ENCODE results near the gene CIT. TPM values are rescaled to one million over a fixed set of nuclear protein-coding genes. Genes with fewer than 3 reads are reported as not detected.

Gene CIT
- total and polyA plus RNA-seq, 4 donors = 0.31 to 24.7 (median 1.8) TPM

- Histone ChIP-seq H3K27me3 (ENCODE audit: control insufficient read depth in 4 of 4, insufficient read depth in 4 of 4, low read length in 3 of 4) (no peaks in the 10 kb centered on the region), H3K4me1 (ENCODE audit: control insufficient read depth in 4 of 4, insufficient read depth in 4 of 4, low read length in 3 of 4) (peaks cover 0 to 3% (median 0%) of the 10 kb centered on the region in 4 donors), H3K36me3 (ENCODE audit: control insufficient read depth in 4 of 4, insufficient read depth in 3 of 4, low read depth in 1 of 4, low read length in 3 of 4) (no peaks in the 10 kb centered on the region), H3K4me3 (ENCODE audit: low read depth in 1 of 3, low read length in 3 of 3) (no peak overlapping the region), H3K27ac (ENCODE audit: low read depth in 1 of 2, low read length in 2 of 2) (no peak overlapping the region), H3K9ac (ENCODE audit: low read depth in 1 of 2, low read length in 2 of 2) (no peak overlapping the region), H3K9me3 (ENCODE audit: control insufficient read depth in 4 of 4, low read length in 3 of 4) (no peaks in the 10 kb centered on the region)
- 92% methylated on average over 6 of the region's 6 CpGs for WGBS
- DNase-seq (ENCODE audit: low spot score) = no peak
- TF ChIP-seq EGR1 (IDR thresholded peaks at IDR 0.05; ENCODE audit: low read depth in 2 of 2) (no peak), JUND (IDR thresholded peaks at IDR 0.05) (no peak), ZBTB33 (IDR thresholded peaks at IDR 0.05) (no peak), GABPA (IDR thresholded peaks at IDR 0.05 in 1 of 2, conservative IDR thresholded peaks at IDR 0.05 in 1 of 2) (no peak), NR2F2 (IDR thresholded peaks at IDR 0.05) (no peak), ATF3 (IDR thresholded peaks at IDR 0.05) (no peak), FOXA1 (IDR thresholded peaks at IDR 0.05) (no peak), HNF4A (conservative IDR thresholded peaks at IDR 0.05) (no peak)
These were observed 183.0 kb downstream of the CIT start for GRCh38 chr12:119694111-119694510.

- no peak overlapping the region for H3K27ac ChIP-seq (ENCODE audit: low read depth in 1 of 2, low read length in 2 of 2)
- no peak overlapping the region for H3K4me3 ChIP-seq (ENCODE audit: low read depth in 1 of 3, low read length in 3 of 3)
- H3K27me3 ChIP-seq (ENCODE audit: control insufficient read depth in 4 of 4, insufficient read depth in 4 of 4, low read length in 3 of 4) = no peaks in the 10 kb centered on the region
- H3K4me1 ChIP-seq (ENCODE audit: control insufficient read depth in 4 of 4, insufficient read depth in 4 of 4, low read length in 3 of 4) = peaks cover 0 to 4% (median 0%) of the 10 kb centered on the region in 4 donors
- H3K9ac ChIP-seq (ENCODE audit: low read depth in 1 of 2, low read length in 2 of 2) = no peak overlapping the region
- no peak for DNase-seq (ENCODE audit: low spot score)
- WGBS = 76% methylated on average over 1 of the region's 1 CpG
- no peaks in the 10 kb centered on the region for H3K36me3 ChIP-seq (ENCODE audit: control insufficient read depth in 4 of 4, insufficient read depth in 3 of 4, low read depth in 1 of 4, low read length in 3 of 4)
- no peaks in the 10 kb centered on the region for H3K9me3 ChIP-seq (ENCODE audit: control insufficient read depth in 4 of 4, low read length in 3 of 4)
- TF ChIP-seq HNF4A (conservative IDR thresholded peaks at IDR 0.05) = no peak
- TF ChIP-seq GABPA (IDR thresholded peaks at IDR 0.05 in 1 of 2, conservative IDR thresholded peaks at IDR 0.05 in 1 of 2) = no peak
- TF ChIP-seq YY1 (IDR thresholded peaks at IDR 0.05) = no peak
- no peak for TF ChIP-seq RAD21 (IDR thresholded peaks at IDR 0.05)
- TF ChIP-seq NR2F2 (IDR thresholded peaks at IDR 0.05) = no peak
- no peak for TF ChIP-seq ZBTB33 (IDR thresholded peaks at IDR 0.05)
- no peak for TF ChIP-seq MAX (IDR thresholded peaks at IDR 0.05)
These were observed 183.6 kb downstream of the CIT start for GRCh38 chr12:119693511-119693910.

- H3K27ac ChIP-seq (ENCODE audit: low read depth in 1 of 2, low read length in 2 of 2) = no peak overlapping the region
- WGBS = 60% methylated on average over 6 of the region's 6 CpGs
- no peak for TF ChIP-seq ZBTB33 (IDR thresholded peaks at IDR 0.05)
- TF ChIP-seq ATF3 (IDR thresholded peaks at IDR 0.05) = no peak
- no peak for TF ChIP-seq RAD21 (IDR thresholded peaks at IDR 0.05)
- no peak for TF ChIP-seq TAF1 (conservative IDR thresholded peaks at IDR 0.05)
- no peak for TF ChIP-seq RXRA (IDR thresholded peaks at IDR 0.05)
- TF ChIP-seq CTCF (IDR thresholded peaks at IDR 0.05; ENCODE audit: low read depth, low read length, missing input control) = no peak
- TF ChIP-seq YY1 (IDR thresholded peaks at IDR 0.05) = no peak
- peak; percentile 77 for TF ChIP-seq NR2F2 (IDR thresholded peaks at IDR 0.05)
- no peak for TF ChIP-seq HNF4G (IDR thresholded peaks at IDR 0.05)
- no peak overlapping the region for H3K9ac ChIP-seq (ENCODE audit: low read depth in 1 of 2, low read length in 2 of 2)
- H3K4me1 ChIP-seq (ENCODE audit: control insufficient read depth in 4 of 4, insufficient read depth in 4 of 4, low read length in 3 of 4) = peaks cover 0 to 9% (median 0%) of the 10 kb centered on the region in 4 donors
- no peak overlapping the region for H3K4me3 ChIP-seq (ENCODE audit: low read depth in 1 of 3, low read length in 3 of 3)
- DNase-seq (ENCODE audit: low spot score) = no peak
- H3K27me3 ChIP-seq (ENCODE audit: control insufficient read depth in 4 of 4, insufficient read depth in 4 of 4, low read length in 3 of 4) = no peaks in the 10 kb centered on the region
- no peaks in the 10 kb centered on the region for H3K9me3 ChIP-seq (ENCODE audit: control insufficient read depth in 4 of 4, low read length in 3 of 4)
- no peaks in the 10 kb centered on the region for H3K36me3 ChIP-seq (ENCODE audit: control insufficient read depth in 4 of 4, insufficient read depth in 3 of 4, low read depth in 1 of 4, low read length in 3 of 4)
These were observed 184.1 kb downstream of the CIT start for GRCh38 chr12:119692997-119693396.
